Measurements from ENCODE around the gene KATNB1.

KATNB1 gene

GRCh38 chr16:57700781-57701551 is 34.6 kb upstream of the KATNB1 start:
- DNase-seq (ENCODE audit: low read depth) = no peak
- TF ChIP-seq, protein P1, sequence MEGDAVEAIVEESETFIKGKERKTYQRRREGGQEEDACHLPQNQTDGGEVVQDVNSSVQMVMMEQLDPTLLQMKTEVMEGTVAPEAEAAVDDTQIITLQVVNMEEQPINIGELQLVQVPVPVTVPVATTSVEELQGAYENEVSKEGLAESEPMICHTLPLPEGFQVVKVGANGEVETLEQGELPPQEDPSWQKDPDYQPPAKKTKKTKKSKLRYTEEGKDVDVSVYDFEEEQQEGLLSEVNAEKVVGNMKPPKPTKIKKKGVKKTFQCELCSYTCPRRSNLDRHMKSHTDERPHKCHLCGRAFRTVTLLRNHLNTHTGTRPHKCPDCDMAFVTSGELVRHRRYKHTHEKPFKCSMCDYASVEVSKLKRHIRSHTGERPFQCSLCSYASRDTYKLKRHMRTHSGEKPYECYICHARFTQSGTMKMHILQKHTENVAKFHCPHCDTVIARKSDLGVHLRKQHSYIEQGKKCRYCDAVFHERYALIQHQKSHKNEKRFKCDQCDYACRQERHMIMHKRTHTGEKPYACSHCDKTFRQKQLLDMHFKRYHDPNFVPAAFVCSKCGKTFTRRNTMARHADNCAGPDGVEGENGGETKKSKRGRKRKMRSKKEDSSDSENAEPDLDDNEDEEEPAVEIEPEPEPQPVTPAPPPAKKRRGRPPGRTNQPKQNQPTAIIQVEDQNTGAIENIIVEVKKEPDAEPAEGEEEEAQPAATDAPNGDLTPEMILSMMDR (IDR thresholded peaks at IDR 0.05; ENCODE audit: control insufficient read depth, extremely low read depth, insufficient read depth) = no peak
- no peak overlapping the region for H3K4me3 ChIP-seq (ENCODE audit: low read depth, low read length)

- no peak overlapping the region for H3K4me3 ChIP-seq (ENCODE audit: low read depth, low read length)
- DNase-seq (ENCODE audit: low read depth) = no peak
- TF ChIP-seq, protein P1 (IDR thresholded peaks at IDR 0.05; ENCODE audit: control insufficient read depth, extremely low read depth, insufficient read depth) = no peak
Measured at GRCh38 chr16:57701759-57702371, 33.7 kb upstream of the KATNB1 start.

- no peak for DNase-seq (ENCODE audit: low read depth)
- no peak overlapping the region for H3K4me3 ChIP-seq (ENCODE audit: low read depth, low read length)
- TF ChIP-seq, protein P1 (IDR thresholded peaks at IDR 0.05; ENCODE audit: control insufficient read depth, extremely low read depth, insufficient read depth) = no peak
Measured at GRCh38 chr16:57703416-57704010, 32.1 kb upstream of the KATNB1 start.

GRCh38 chr16:57704011-57704904 is 31.3 kb upstream of the KATNB1 start:
- DNase-seq (ENCODE audit: low read depth) = no peak
- no peak overlapping the region for H3K4me3 ChIP-seq (ENCODE audit: low read depth, low read length)
- TF ChIP-seq, protein P1 (IDR thresholded peaks at IDR 0.05; ENCODE audit: control insufficient read depth, extremely low read depth, insufficient read depth) = no peak

DNA sequence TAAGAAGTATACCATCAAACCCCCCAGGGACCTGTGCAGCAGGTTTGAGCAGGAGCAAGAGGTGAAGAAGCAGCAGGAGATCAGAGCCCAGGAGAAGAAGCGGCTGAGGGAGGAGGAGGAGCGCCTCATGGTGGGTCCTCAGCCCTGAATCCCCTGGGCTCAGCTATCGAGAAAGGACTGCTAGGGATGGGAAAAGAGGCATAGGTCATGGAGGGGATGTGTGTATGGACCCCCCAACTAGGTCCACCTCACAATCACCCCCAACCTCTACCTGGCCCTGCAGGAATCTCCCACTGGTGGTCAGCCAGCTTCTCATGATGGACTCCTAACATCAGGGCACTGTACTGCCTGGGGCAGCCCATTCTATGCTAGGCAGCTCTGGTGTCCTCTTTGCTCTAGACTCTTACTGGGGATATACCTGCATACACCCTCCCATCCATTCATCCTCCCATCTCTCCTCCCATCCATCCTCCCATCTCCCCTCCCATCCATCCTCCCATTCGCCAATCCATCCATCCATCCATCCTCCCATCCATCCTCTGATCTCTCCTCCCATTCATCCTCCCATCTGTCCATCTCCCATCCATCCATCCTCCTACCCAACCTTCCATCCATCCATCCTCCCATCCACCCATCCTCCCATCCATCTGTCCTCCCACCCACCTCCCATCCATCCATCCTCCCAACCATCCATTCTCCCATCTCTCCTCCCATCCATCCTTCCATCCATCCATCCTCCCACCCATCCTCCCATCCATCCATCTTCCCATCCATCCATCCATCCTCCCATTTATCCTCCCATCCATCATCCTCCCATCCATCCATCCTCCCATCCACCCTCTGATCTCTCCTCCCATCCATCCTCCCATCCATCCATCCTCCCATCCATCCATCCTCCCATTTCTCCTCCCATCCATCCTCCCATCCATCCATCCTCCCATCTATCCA is 30.4 kb upstream of the KATNB1 start:
- TF ChIP-seq, protein P1 (IDR thresholded peaks at IDR 0.05; ENCODE audit: control insufficient read depth, extremely low read depth, insufficient read depth) = no peak
- DNase-seq (ENCODE audit: low read depth) = no peak
- H3K4me3 ChIP-seq (ENCODE audit: low read depth, low read length) = no peak overlapping the region

DNA sequence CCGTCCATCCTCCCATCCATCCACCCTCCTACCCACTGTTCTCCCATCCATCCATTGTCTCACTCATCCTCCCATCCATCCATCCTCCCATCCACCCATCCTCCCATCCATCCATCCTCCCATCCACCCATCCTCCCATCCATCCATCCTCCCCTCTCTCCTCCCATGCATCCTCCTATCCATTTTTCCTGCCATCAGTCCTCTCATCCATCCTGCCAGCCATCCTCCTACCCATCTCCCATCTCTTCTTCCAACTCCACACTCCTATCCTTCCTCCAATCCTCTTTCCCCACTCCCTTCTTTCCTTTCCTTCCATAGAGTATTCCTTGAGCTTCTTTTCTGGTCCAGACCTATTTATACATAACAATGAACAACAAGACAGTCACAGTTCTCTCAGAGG is 28.9 kb upstream of the KATNB1 start:
- no peak overlapping the region for H3K4me3 ChIP-seq (ENCODE audit: low read depth, low read length)
- TF ChIP-seq, protein P1 (IDR thresholded peaks at IDR 0.05; ENCODE audit: control insufficient read depth, extremely low read depth, insufficient read depth) = no peak

More for the DNA sequence above, 28.9 kb upstream of the KATNB1 start:
- DNase-seq (ENCODE audit: low read depth) = no peak
